ENCODE results near the gene BSDC1. TPM values are rescaled to one million over a fixed set of nuclear protein-coding genes. Genes with fewer than 3 reads are reported as not detected.

Gene BSDC1
- total RNA-seq, 1 donor from 2014 or later = 83.1 TPM

- ATAC-seq = no peak
- no peak for DNase-seq (ENCODE audit: low spot score)
- intact Hi-C loops (cut with DNase I) = no loop called here
Measured at GRCh38 chr1:32327204-32327603, 67.0 kb downstream of the BSDC1 start.

GRCh38 chr1:32321712-32322291 is 72.4 kb downstream of the BSDC1 start:
- no peak for DNase-seq (ENCODE audit: low spot score)
- no peak for ATAC-seq
- intact Hi-C loops (cut with DNase I) = no loop called here

- DNase-seq (ENCODE audit: low spot score) = no peak
- intact Hi-C loops (cut with DNase I) = no loop called here
- ATAC-seq = no peak
Measured at GRCh38 chr1:32318127-32318869, 75.9 kb downstream of the BSDC1 start.

- intact Hi-C loops (cut with DNase I) = no loop called here
- ATAC-seq (no peak), DNase-seq (ENCODE audit: low spot score) (no peak)
Measured at GRCh38 chr1:32316903-32317277, 77.4 kb downstream of the BSDC1 start.

Other genes with a start within 250 kb of the BSDC1 start
- gene TXLNA, start 214.8 kb downstream of the BSDC1 start, total RNA-seq = 49.5 TPM
- 3.7 TPM for gene CCDC28B, start 193.8 kb downstream of the BSDC1 start, total RNA-seq
- 1.1 TPM for gene IQCC, start 188.8 kb downstream of the BSDC1 start, total RNA-seq
- not detected for gene DCDC2B, start 185.4 kb downstream of the BSDC1 start, total RNA-seq
- 27.0 TPM for gene TMEM234, start 172.1 kb downstream of the BSDC1 start, total RNA-seq
- 92.3 TPM for gene EIF3I, start 172.0 kb downstream of the BSDC1 start, total RNA-seq
- gene FAM167B, start 147.2 kb downstream of the BSDC1 start, total RNA-seq = 16.1 TPM
- 3.2 TPM for gene LCK, start 143.2 kb downstream of the BSDC1 start, total RNA-seq
- gene HDAC1, start 102.4 kb downstream of the BSDC1 start, total RNA-seq = 54.7 TPM
- gene MARCKSL1, start 58.2 kb downstream of the BSDC1 start, total RNA-seq = 126 TPM
- gene FAM229A, start 32.0 kb downstream of the BSDC1 start, total RNA-seq = 12.0 TPM
- gene TSSK3, start 31.9 kb downstream of the BSDC1 start, total RNA-seq = 5.1 TPM
- gene ZBTB8B, start 70.6 kb upstream of the BSDC1 start, total RNA-seq = 0.04 TPM
- 8.9 TPM for gene ZBTB8A, start 145.0 kb upstream of the BSDC1 start, total RNA-seq